Stimulated activated CD4-positive, alpha-beta T cell treated with anti-CD3 and anti-CD28 coated beads, TNF-alpha, amount 100 ng/mL, for 1 hour (primary cell): Measurements from ENCODE around the gene CERS3.

ENCODE experiments used
- DNase-seq, 3 donors: peaks; one replicate each; pipeline ENCODE4 v3.0.0-alpha.2; 2020; ENCODE audit warnings: low read depth in 3 of 3, low spot score in 1 of 3

Gene CERS3

DNA sequence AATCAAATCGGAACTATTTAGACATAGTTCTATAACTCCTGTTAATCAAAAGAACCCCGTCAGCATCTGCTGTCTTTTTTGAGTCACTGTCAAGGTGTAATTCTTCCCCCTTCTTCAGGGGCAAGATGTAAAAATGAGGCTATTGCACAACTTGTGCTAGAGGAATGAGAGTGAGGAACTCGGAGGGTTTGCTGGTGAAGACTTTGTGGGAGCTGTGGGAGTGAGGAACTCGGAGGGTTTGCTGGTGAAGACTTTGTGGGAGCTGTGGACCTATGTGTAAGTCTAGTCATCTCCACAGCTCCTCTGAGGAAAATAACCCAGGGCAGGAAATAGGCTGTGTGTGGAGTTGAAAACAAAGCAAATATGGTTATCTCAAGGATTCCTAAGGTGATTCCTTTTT lies 2.5 kb upstream of the CERS3 start:
- no peak for DNase-seq

DNA sequence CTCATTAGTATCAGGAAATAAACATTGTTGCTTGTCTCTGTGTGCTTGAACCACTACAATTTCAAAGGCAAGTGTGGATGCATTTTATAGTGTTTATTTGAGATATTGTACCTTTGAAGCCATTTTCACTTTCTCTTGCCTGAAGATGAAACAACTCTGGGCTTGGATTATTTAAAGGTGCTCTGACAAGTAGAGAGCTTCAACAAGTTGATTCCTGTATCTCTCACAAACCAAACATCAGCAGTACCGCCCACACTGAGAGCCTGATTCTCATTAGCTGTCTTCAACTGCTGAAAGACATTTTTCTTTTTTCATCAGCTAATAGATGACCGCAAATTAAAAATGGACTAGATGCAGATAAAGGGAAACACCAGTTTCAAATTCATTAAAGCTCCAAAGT lies 806 bp upstream of the CERS3 start:
- DNase-seq, result no peak

DNA sequence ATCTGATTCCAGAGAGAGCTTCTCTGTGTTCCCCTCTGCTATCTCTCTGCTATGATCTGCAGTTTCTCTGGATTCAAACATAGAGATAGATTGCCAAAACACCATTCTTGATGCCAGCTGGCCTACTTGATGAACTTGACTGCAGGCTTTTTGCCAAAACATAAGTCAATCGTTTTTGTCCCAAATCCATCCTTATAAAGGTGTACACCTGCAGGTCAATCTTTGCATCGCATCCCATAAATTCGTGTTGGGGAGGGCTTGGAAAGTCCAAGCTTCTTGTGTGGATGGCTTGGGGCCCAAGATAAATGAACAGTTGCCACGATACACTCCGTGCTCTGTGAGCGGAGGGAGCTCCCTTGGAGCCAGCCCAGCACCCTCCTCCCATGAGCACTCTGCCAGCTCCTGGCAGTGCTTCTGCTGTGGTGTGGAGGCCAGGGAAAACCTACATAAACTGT lies 2.7 kb downstream of the CERS3 start:
- DNase-seq, result no peak

DNA sequence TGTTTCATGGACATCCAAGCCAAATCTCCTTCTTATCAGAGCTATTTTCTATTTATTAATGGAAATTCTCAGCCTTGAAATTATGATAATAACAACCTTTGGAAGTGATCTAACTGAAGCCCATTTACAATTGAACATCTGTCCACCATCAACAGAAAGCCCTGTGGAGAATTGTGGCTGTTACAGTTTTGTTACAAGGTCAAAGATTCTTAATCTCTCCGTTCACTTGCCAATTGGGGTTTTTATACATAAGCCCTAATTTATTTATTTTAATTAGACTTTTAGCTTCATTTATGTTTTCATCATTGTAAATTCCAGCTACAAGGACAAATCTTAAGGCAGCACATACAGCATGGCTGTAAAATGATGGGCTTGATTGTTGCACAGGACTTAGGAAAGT lies 3.3 kb downstream of the CERS3 start:
- no peak for DNase-seq

DNA sequence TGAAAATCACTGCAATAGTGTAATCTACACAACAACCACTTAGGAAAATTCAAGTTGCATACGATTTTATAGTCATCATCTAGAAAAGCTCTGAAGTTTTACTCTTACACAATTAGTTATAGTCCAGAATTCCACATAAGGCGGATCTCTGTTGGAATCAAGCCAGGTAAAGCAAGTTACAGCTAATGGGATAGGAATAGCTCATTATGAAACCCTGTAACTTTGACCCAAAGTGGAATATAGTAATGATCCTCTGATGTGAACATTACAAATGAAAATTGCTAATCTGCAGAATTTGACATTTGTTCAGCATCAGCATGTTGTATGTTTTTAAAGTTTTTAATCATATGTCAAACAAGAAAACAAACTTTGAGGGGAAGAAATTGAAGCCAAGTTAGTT lies 4.4 kb downstream of the CERS3 start:
- no peak for DNase-seq

DNA sequence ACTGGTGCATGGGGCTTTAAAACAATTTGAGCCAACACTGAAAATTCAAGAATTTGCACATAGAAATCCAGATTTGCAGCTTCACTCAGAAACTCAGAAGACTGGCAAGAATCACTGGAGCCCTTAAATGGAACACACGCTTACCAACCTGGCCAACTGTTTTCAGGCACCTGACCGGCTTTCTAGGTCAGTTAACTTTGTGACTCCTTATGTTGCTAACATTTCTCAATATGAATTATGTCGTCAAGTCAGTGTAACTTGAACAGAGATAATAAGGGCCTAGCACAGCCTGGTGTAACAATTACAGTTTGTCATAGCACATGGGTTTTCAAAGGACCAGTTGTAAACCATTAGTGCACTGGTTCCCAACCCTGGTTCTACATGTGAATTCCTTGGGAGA lies 6.8 kb downstream of the CERS3 start:
- no peak for DNase-seq

DNA sequence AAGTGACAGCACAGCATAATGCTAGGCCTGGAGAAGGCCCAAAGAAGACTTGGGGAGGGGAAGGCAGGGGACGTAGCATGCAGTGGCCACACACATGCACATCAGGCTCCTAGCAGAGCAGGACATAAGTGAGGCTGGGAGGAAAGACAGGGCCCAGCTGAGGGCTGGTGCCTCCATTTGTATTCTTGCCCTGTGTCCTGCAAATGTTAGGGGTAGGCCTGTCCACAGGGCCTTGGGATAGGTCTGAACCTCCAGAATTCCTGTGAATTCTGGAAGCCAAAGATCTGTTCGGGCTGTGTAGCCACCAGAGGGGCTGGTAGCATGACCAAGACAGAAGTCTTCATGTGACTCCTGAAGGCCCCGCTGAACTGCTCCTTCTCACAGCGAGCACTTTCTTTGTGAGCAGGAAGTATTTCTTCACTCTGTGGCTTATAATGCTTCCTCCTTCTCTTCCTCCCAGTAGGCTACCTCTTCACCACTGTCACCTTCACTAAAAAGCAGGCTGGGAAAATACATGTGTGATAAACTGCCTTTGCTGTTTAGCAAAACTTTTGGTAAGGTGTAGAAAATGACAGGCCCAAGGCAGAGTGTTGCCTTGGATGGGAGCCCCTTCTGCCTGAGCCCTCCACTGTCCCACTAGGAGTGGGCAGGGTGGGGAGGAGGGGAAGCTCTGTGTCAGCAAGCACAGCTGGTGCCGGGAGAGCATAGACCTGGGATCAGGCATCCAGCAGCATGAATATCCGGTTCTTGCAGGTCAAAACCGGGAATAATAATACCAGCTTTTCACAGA lies 8.4 kb downstream of the CERS3 start:
- no peak for DNase-seq

DNA sequence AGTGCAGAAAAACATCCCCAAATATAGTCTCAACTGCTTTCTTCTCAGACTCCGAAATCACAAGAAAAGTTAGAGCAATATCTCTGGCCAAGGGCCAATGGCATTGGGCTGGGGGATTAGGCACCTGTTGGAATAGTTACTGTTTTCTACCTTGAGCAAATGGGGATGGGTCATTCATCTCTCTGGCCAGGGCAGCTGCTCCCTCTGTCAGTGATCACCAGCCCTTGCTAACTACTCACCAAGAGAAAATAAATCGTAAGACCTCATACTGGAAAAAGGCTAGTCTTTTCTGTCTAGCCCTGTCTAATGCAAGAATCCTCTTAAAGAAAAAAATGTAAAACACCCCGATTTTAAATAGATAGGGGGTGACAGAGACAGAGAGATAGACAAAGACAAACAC lies 10.9 kb downstream of the CERS3 start:
- DNase-seq, result no peak

DNA sequence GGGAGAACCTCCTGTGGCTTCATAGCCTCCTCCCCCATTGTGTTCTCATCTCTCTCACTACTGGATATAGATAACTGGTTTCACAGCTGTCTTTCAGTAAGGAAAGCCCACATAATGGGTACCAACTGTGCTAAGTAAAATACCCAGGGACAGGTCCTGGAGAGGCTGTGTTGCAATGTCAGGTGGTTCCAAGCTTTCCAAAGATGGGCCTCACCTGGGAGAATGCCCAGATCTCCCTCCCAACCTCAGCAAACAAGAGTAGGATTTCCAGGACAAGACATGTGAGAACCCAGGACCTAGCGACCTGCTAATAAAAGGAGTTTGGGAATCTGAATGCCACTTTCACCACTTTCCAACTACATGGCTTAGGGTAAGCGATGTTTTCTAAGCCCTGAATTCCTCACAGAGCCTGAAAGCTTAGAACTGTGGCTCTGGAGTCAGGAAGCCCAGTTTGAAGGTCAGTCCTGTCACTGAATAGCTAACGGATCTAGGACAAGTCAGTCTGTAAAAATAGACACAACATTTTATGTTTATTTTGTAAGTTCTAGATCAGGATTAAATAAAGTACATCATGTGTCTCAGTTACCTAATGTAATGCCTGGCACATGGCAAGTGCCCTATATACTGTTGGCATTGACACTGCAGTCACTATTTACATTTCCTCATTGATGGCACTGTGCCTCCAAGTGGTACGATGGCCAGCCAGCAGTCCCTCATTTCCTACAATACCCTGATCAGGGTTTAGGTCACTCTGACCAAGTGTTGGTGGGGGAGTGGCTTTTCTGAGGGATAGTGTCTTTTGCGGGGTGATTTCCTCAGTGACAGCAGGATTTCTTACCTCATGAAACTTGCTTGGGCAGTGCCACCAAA lies 11.9 kb downstream of the CERS3 start:
- DNase-seq, result no peak

DNA sequence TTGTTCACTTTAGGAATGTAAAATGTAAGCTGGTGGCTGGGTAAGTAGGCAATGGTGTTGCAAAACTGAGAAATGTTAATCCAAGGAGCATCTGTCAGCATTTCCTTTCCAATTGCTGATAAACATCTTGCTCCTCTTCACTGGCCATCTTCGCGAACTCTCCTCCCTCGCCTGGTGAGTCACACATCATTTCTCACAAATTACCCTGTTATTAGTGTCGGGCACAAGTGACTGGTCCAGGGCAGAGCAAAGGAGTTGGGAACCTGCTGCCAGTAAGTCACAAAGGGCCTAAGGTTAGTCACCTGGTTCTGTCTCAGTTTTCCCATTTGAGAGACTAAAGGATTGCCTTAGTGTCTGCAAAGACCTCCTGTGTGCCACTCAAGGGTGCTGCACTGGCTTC lies 13.0 kb downstream of the CERS3 start:
- no peak for DNase-seq

DNA sequence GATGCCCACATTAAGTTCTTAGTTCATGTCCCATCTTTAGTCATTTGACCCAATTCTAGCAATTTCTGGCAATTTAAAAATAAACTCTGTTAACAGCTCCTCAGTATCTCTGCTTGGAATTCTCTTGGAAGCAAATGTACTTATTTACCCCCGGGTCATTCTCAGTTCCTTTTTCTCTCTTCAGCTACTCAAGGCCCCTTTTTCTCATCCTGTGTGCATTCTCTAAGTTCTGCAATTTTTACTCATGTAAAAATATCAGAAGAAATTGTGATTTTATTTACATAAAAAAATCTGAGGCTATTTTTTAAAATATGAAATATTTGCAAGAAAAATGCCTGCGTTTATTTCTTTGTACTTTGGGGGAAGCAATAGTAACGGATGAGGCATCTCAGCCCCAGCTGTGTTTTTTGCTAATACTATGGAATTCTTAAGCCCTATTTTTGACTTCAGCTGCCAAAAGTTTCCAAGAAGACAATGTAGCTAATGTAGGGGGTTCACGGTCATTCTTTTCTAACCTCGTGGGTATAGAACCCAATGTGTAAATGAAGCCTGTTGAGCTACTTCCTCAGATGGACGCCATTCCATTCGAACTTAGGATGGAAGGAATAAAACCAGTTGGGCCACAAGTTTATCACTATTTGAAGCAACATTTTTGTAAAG lies 20.0 kb downstream of the CERS3 start:
- no peak for DNase-seq

DNA sequence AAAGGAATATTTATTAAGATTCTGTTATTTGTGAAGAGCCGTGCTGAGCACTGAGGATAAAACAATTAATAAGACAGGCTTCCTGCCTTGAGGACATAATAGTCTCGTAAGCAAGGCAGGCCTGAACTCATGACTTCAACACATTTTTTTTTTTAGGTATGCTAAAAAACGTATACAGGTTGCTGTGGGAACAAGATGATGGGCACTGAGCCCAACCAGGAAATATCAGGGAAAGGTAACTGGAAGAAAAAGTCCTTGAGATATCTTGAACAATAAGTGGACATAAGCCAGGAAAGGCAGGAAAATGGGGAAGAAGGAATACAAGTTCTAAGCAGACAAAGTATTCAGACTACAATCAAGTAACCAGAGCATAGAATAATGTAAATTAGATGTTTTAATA lies 26.1 kb downstream of the CERS3 start:
- no peak for DNase-seq

DNA sequence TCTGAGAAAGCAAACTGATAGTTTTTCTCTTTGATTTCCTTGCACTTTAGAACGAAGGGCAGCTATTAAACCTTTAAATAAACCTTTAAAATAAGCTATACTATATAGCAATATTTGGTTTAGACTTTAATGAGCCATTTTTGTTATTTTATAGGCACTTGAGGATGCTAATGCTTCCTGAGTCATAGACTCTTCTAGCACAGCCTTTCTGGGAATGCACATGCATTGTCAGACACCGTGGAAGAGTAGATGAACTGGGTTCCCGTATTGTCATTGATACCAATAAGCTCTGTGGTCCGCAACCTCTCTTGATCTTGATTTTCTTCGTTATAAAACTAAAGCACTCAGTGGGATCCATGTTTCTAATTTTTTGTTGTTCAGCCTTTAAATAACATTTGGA lies 27.6 kb downstream of the CERS3 start:
- DNase-seq, result no peak

DNA sequence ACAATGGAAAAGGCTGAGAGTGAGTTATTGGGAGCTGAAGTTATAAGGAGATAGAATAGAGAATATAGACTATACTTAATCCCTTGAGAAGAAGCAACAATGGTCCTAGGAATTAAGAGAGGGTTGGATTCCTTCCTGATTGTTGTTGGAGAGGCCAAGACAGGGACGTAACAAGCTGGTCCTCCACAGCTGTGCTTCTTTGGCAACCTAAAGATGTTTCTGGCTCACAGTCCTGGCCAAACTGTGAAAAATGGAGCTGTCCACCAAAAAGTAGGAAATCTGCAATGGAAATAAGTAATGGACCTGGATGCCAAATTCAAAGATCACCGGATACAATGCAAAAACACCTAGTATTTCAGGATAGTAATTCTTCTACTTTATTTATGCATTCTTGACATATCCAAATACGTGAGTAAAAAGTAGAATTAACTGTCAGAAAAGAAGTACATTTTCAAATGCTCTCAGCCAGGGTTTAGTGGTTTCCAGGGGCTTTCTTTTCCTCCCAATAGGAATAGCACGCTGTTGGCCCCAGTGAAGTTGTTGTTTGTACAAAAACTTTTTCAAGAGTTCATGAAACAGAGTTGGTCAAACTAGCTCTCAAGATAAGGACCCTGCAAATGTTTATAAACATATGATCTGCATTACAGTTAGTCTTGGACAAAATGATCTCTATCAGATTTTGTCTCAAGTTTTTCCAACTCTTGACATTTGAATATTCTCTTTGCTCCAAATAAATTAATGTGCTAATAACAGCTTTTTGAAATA lies 28.3 kb downstream of the CERS3 start:
- no peak for DNase-seq

DNA sequence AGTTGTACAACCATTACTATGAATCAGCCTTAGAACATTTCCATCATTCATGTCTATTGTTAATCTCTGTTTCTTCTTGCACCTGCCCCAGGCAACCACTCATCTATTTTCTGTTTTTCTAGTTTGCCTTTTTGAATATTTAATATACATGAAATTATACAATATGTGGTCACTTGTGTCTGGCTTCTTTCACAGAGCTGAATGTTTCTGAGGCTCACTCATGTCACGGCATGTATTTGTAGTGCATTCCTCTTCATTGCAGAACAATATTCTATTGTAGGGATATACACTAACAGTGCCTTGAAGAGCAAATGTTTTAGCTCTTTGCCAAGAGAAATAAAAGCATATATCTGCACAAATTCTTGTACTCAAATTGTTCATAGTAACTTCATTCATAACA lies 32.9 kb downstream of the CERS3 start:
- no peak for DNase-seq

DNA sequence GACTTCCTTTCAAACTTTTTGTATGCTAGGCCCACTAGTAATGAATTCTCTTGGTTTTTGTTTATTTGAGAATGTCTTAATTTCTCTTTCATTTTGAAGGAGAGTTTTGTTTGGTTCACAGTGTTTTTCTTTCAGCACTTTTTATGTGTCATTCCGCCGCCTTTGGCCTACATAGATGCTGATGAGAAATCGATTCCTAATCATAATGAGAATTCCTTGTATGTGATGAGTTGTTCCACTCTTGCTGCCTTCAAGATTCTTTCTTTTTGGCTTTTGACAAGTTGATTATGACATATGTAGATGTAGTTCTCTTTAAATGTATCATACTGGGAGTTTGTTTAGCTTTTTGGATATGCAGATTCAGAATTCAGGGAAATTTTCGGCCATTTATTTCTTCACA lies 35.5 kb downstream of the CERS3 start:
- DNase-seq, result no peak

DNA sequence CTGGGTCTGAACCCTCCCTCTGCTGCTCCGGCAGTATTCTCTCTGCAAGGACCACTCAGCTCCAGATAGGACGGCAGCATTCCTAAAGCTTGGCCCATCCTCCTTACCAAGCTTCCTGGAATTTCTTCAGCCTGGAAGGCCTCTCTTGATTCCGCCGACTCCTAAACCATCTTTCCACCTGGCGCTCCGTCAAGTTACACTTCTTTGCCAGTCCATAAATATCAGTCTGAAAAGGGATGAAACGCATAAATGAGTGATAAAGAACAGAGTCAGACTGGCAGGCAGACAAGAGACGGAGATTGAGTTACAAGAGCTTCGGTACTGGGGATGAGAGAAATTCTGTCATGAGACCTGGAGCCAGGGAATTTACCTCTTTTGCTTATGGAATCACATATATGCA lies 44.3 kb downstream of the CERS3 start:
- DNase-seq, result no peak

DNA sequence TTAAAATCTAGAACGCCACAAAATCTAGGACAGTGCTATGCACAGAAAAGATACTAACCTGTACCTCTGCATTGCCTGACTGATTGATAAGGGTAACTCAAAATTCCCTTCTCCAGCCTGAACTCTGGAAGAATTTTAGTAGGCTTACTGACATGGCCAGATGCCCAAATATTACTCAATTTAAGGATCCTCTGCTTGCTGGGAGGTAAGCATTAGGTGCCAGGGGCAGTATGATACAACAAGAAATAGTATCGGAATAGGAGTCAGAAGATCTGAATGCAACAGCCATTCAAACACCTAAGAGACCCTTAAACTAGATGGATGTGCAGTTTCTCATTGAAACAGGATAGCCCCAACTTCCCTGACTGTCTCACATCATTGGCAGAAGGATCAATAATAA lies 45.4 kb downstream of the CERS3 start:
- no peak for DNase-seq

DNA sequence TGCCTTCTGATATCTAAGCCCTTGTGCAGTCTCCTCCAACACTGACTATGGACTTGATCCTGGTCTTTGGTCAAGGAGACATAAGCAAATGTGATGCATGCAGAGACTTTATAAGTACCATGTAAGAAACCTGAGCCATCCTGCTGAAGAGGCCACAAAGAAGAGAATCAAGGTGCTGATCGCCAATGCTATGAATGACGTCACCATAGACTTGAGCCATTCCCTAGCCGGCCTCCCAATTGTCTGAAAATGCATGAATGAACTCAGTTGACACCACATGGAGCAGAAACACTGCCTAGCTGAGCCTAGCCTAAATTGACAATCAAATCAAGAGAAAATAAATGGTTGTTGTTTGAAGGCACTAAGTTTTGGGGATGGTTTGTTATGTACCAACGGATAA lies 51.9 kb downstream of the CERS3 start:
- DNase-seq, result no peak

DNA sequence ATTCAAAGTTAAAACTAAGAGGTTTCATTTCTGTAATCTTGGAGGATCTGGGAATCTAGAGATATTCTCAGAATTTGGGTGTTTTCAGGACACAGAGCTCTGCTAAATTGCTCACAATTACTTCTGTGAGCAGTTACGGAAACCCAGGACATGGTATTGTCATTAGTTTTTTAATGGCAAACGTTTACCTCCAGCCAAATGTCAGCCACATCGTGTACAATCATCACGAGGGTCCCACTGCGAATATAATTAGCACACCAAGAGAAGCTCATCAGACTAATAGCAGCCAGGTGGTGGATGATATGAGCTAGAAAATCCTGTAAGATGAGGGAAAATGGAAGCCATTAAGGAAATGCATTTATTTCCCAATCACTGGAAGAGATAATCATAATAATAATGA lies 56.0 kb downstream of the CERS3 start:
- DNase-seq, result no peak

DNA sequence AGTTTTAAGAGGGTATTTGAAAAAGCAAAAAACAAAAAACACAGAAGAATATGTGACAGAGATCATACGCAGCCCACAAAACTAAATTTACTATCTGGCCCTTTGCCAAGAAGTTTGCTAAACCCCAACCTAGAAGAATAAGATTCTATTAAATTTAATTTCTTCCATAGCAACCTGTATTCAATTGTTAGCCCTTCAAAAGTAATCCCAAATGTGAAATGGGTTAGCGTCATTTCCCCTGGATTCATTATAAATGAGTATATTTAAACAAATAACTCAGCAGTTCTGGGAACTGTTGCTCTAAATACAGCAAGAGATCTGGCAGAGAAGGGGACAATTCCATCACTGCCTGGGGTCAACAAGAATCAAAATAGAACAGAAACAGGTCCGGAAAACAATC lies 56.8 kb downstream of the CERS3 start:
- DNase-seq, result no peak
